RPMI7951 (cell line): ENCODE data around the gene TSSK1B. TPM values are rescaled to one million over a fixed set of nuclear protein-coding genes. Genes with fewer than 3 reads are reported as not detected.
"Not testable (repeated sequence)": the region's sequence is repeated elsewhere in the genome, so short reads cannot be mapped to it uniquely, and the experiment has no call there.

Source experiments
- DNase-seq: peaks from one replicate; pipeline ENCODE4 v3.0.0-alpha.2; 2012; ENCODE audit warnings: low read depth
- total RNA-seq: library from RNA; depleted of rRNA; stranded (reverse); fragments of >200 nt; shearing (Covaris generic); gene quantifications from 2 replicates; pipeline ENCODE4 v1.2.3, GENCODE V29; 2014; rRNA removed

Gene TSSK1B, protein sequence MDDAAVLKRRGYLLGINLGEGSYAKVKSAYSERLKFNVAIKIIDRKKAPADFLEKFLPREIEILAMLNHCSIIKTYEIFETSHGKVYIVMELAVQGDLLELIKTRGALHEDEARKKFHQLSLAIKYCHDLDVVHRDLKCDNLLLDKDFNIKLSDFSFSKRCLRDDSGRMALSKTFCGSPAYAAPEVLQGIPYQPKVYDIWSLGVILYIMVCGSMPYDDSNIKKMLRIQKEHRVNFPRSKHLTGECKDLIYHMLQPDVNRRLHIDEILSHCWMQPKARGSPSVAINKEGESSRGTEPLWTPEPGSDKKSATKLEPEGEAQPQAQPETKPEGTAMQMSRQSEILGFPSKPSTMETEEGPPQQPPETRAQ
- total RNA-seq = not detected in 2 replicates

GRCh38 chr5:113434889-113435288 lies at the start of gene TSSK1B:
TSS of gene TSSK1B (minus strand) at chr5:113434989. CDS start at chr5:113434839, 150 bp downstream.
- no peak for DNase-seq

- DNase-seq = no peak
Observed at GRCh38 chr5:113480243-113480642, 45.5 kb upstream of the TSSK1B start.

DNA sequence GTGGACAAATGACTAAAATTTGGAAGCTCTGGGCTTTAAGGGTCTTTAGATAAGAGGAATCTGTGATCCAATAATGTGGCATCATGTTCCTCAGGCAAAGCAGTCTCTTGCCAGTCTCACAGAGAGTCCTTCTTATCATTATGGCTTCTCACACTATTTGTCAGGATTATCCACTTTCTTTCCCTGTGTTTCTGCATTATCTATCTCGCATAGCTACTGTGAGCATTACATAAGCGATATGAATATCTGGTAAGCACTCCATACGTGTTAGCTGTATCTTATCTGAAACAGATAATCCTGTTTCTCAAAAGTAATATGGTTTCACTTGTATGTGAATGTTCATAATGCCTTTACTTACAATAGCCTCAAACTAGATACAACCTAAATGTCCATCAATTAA lies 43.9 kb upstream of the TSSK1B start:
- DNase-seq = no peak

DNA sequence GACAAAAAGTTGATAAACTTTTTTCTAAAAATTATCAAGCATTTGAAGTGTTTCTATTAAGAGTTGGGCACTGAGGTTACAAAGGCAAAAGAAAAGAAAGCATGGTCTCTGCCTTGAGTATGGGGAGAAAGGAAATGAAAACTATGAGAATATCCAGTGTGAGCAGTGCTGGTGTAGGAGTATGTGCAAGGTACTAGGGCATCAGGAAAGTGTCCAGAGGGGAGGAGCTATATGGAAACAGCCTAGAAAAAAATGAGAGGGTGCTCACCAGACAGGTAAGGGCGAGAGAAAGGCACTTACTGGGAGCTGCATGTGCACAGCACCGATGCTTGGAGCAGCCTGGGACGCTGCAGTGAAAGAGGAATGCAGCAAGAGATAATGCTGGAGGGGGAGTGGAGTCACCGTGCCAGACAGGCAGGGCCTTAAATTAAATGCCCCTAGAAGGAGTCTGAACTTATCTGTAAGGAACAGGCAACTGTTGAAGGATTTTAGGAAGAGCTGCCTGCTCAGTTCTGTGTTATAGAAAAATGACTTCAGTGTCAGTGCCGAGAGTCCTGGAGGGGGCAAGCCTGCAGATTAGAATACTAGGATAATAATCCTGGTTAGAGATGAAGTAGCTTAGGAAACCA lies 39.4 kb upstream of the TSSK1B start:
- no peak for DNase-seq

- no peak for DNase-seq
Observed at GRCh38 chr5:113463032-113463431, 28.2 kb upstream of the TSSK1B start.

DNA sequence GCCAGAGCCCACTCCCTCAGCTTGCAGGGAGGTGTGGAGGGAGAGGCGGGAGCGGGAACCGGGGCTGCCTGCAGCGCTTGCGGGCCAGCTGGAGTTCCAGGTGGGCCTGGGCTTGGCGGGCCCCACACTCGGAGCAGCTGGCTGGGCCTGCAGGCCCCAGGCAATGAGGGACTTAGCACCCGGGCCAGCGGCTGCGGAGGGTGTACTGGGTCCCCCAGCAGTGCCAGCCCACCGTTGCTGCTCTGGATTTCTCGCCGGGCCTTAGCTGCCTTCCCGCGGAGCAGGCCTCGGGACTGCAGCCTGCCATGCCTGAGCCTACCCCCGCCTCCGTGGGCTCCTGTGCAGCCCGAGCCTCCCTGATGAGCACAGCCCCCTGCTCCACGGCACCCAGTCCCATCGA lies 22.3 kb upstream of the TSSK1B start:
- not testable (repeated sequence) for DNase-seq

DNA sequence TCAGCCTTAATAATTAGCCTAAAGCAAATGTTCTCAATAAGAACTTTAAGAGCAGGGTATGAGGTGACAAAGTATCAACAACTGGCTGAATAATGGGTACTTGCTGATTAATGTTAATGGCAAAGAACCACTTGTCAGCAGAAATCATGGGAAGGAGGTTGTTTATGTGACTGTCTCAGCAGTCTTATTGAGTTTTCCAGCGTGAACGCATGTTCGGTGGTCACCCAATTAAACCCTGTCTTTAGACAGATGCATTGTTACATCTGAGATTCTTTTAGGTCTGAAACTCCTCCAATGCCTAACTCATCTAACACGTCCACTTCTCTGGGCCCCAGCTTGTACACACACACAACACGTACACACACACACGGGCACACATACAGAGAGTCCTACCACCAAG lies 18.2 kb upstream of the TSSK1B start:
- DNase-seq = no peak

DNA sequence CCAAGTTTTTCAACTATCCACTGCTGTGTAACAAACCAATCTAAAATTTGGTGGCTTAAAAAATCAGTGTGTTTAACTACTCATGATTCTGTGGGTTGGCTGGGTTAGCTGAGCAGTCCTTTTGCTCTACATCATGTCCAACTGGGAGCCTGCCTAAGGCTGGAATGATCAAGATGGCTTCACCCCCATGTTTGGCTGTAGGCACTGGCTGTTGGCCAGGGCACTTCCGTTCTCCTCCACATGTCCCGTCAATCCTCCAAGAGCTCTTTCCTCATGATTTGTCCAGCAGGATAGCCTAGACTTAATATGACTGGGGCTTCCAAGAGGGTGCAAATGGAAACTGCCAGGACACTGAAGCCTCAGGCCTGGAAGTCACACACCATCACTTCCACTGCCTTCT lies 17.0 kb upstream of the TSSK1B start:
- DNase-seq = peak; percentile 42

GRCh38 chr5:113450929-113451328 lies 16.1 kb upstream of the TSSK1B start:
- no peak for DNase-seq

DNA sequence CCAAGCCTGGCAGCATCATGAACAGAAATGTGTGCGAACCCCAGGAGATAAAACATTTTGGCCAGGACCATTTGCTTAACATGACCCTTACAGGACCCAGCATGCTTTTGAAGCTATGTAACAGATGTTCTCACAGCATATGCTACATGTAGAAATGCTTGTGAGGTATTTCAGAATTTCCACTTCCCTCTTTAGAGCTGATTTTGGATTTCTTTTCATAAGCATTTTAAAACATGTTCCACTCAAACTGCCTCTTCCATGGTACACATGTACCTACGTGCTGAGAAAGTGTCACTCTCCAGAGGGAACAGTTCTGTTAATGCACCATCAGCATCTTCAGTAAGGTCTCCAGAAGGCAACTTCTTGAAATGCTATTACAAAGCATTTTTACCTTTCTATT lies 15.7 kb upstream of the TSSK1B start:
- no peak for DNase-seq

- no peak for DNase-seq
Observed at GRCh38 chr5:113448252-113448651, 13.5 kb upstream of the TSSK1B start.

DNA sequence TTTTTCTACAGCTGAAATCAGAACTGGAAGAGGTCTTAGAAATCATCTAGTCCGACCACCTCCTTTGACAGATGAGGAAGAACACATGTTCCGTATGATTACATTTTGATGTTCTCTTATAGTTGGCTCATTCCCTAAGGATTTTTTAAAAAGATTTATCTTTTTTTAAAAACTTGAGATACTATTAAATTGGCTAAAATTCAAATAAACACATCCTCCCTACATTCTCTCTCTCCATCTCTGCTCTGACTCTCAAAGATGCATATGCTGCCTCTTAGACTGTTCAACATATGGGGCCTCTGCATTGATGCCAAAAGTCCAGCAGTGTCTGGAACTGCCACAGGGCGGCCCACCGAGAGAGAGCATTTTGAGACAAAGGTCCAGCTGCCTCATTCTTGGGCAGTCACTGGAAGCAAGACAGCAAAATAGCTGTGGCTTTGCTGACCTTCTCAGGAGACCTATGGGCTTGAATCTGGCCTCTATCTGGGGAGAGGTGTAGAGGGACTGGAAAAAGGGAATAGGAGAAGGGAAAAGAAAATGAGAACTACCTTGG lies 12.8 kb upstream of the TSSK1B start:
- DNase-seq = peak; percentile 33

- no peak for DNase-seq
Observed at GRCh38 chr5:113446358-113446927, 11.7 kb upstream of the TSSK1B start.

DNA sequence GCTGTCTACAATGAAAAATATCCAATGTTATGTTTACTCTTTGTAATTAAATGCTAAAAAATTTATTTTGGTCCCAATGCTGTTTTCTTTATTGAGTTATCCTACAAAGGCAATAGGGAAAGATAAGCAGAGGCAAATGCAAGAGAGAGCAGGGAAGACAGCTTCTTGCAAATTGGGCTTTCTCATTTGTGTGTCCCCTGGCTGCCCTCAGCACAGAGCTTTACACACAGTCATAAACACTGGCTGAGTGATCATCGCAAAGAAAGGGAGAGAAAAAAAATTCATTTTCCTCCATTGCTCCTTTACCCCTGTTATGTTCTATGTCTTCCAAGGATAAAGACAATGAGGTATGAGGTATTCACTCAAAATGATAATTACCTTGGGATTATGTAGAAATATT lies 2.3 kb upstream of the TSSK1B start:
- DNase-seq = no peak

DNA sequence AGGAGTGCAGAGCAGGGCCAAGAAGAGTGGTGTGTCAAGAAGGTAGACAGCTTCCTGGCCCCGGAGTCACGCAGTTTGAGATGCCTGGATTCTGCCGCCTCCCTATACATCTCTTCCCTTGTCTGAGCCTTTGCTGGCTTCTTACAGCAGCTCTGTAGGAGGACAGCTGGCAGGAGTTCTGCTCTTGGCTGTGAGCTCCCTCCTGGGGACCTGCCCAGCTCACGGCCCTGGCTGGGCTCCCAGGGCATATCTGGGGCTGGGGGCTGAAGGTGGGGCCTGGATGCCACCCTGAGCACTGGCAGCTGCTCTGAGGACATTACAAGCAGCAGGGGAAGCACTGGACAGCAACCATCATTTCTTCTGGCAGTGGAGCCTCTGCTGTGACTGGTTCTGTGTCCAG lies 786 bp upstream of the TSSK1B start:
- DNase-seq = no peak

DNA sequence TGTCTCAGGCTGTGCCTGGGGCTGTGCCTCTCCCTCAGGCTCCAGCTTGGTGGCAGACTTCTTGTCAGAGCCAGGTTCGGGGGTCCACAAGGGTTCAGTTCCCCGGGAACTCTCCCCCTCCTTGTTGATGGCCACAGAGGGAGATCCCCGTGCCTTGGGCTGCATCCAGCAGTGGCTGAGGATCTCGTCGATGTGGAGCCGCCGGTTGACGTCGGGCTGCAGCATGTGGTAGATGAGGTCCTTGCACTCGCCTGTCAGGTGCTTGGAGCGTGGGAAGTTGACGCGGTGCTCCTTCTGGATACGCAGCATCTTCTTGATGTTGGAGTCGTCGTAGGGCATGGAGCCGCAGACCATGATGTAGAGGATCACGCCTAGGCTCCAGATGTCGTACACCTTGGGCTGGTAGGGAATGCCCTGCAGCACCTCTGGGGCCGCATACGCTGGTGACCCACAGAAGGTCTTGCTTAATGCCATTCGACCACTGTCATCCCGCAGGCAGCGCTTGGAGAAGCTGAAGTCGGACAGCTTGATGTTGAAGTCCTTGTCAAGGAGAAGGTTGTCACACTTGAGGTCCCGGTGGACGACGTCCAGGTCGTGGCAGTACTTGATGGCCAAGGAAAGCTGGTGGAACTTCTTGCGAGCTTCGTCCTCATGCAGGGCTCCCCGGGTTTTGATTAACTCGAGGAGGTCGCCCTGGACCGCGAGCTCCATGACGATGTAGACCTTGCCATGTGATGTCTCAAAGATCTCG lies 752 bp downstream of the TSSK1B start:
- DNase-seq = no peak

DNA sequence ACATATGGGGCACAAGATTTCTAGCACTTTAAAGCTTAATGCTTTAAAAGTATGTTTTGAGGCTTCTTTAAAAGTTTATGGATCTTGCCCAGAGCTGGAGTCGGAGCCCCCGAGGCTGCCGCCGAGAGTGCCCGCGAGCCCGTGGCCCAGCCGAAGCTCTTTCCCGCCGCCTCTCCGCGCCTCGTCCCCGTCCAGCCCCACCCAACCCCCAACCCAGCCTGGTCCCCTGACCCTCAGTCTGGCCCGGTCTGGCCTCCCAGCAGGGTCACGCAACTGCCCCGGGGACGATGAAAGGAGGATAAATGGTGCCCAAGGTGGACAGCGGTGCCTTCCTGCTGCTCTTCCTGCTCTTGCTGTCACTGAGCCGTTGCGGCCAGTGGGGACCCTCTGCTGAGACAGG lies 1.7 kb downstream of the TSSK1B start:
- DNase-seq = no peak

GRCh38 chr5:113427871-113428574 lies 6.8 kb downstream of the TSSK1B start:
- no peak for DNase-seq

DNA sequence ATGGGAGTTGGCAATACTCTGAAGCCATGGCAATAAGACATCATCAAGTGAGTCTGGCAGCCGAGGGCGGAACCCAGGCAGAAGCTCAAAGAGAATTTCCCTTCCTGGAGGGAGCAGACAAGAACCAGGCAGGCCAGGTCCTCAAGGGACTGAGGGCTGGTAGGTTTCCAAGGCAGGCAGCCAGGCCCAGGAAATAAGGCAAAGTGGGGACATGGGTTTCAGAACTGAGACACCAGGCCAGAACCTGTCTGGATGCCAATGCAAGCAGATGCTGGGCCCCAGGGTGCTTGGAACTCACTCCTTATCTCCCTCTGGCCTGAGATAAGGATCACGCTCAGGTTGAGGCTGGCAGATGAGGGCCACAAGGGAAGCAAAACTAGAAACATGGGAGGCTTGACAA lies 8.9 kb downstream of the TSSK1B start:
- peak; percentile 17 for DNase-seq

- no peak for DNase-seq
Observed at GRCh38 chr5:113421693-113422092, 13.1 kb downstream of the TSSK1B start.

DNA sequence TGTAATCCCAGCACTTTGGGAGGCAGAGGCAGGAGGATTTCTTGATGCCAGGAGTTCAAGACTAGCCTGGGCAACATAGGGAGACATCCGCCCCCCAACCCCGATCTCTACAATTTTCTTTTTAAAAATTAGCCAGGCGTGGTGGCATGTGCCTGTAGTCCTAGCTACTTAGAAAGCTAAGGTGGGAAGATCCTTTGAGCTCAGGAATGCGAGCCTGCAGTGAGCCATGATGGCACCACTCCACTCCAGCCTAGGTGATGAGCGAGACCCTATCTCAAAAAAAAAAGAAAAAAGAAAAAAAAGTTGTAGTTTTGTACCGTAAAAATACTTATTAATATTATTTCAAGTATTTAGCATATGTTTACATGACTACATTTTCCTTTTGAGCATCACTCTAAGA lies 29.3 kb downstream of the TSSK1B start:
- no peak for DNase-seq
